Loucy (cell line): Measurements from ENCODE around the gene RUVBL2.

Source experiments
- H2AFZ ChIP-seq: fragments of 200-600 bp; sonication (generic); 2 replicates; pipeline ENCODE4 v1.6.0; 2016; ENCODE audit warnings: antibody characterized with exemption, mild to moderate bottlenecking, low read length, moderate library complexity
- H3F3A ChIP-seq: fragments of 200-600 bp; 2 replicates; pipeline ENCODE4 v1.6.0; 2016; ENCODE audit warnings: antibody characterized with exemption, low read depth, mild to moderate bottlenecking
- H3K27me3 ChIP-seq: fragments of 200-600 bp; sonication (generic); 2 replicates; pipeline ENCODE4 v1.6.1; 2014; ENCODE audit warnings: low read length, mild to moderate bottlenecking; ENCODE audit not compliant: insufficient read depth, poor library complexity, severe bottlenecking
- H3K36me3 ChIP-seq: fragments of 200-600 bp; sonication (generic); 2 replicates; pipeline ENCODE4 v1.6.1; 2016; ENCODE audit warnings: low read length; ENCODE audit not compliant: insufficient read depth
- H3K4me1 ChIP-seq: fragments of 200-600 bp; sonication (generic); 2 replicates; pipeline ENCODE4 v1.5.1; 2014; ENCODE audit warnings: low read length, mild to moderate bottlenecking; ENCODE audit not compliant: insufficient read depth, poor library complexity, severe bottlenecking
- H3K4me2 ChIP-seq: fragments of 200-600 bp; sonication (generic); 2 replicates; pipeline ENCODE4 v1.6.0; 2014; ENCODE audit warnings: antibody characterized with exemption, low read length, low read depth, mild to moderate bottlenecking; ENCODE audit not compliant: poor library complexity, severe bottlenecking
- H3K4me3 ChIP-seq: fragments of 200-600 bp; sonication (generic); 2 replicates; pipeline ENCODE4 v1.5.1; 2014; ENCODE audit warnings: low read length, mild to moderate bottlenecking, mixed read lengths; ENCODE audit not compliant: poor library complexity, severe bottlenecking
- H3K79me2 ChIP-seq: fragments of 200-600 bp; sonication (generic); 2 replicates; pipeline ENCODE4 v1.6.1; 2014; ENCODE audit warnings: low read length; ENCODE audit not compliant: insufficient read depth
- H3K9ac ChIP-seq: fragments of 200-600 bp; sonication (generic); 2 replicates; pipeline ENCODE4 v1.6.0; 2014; ENCODE audit warnings: mild to moderate bottlenecking, low read depth, low read length, moderate library complexity; ENCODE audit not compliant: poor library complexity, severe bottlenecking
- H3K9me2 ChIP-seq: fragments of 200-600 bp; sonication (generic); replicated peaks from 2 replicates; pipeline ENCODE4 v1.6.1; 2016; ENCODE audit warnings: low read depth, low read length, mixed read lengths
- H3K9me3 ChIP-seq: fragments of 200-600 bp; sonication (generic); 2 replicates; pipeline ENCODE4 v1.6.1; 2014; ENCODE audit warnings: mild to moderate bottlenecking, antibody characterized with exemption, low read length, low read depth; ENCODE audit not compliant: insufficient read depth
- H4K20me1 ChIP-seq: fragments of 200-600 bp; sonication (generic); 2 replicates; pipeline ENCODE4 v1.6.0; 2014; ENCODE audit warnings: antibody characterized with exemption, low read length, mild to moderate bottlenecking; ENCODE audit not compliant: insufficient read depth, poor library complexity, severe bottlenecking
- EZH2phosphoT487 ChIP-seq: fragments of 200-600 bp; IDR thresholded peaks from 2 replicates; pipeline ENCODE4 v1.6.1; 2018; ENCODE audit warnings: antibody characterized with exemption, mild to moderate bottlenecking, moderate library complexity, borderline replicate concordance
- TF ChIP-seq, protein P1 (sequence below): fragments of 200-600 bp; sonication (generic); conservative IDR thresholded peaks from 2 replicates; pipeline ENCODE4 v1.5.1; 2014; ENCODE audit warnings: mild to moderate bottlenecking, antibody characterized with exemption, low read length

Gene RUVBL2

GRCh38 chr19:48970923-48971395 is 22.7 kb upstream of the RUVBL2 start:
- H3K9ac ChIP-seq: no peak overlapping the region

DNA sequence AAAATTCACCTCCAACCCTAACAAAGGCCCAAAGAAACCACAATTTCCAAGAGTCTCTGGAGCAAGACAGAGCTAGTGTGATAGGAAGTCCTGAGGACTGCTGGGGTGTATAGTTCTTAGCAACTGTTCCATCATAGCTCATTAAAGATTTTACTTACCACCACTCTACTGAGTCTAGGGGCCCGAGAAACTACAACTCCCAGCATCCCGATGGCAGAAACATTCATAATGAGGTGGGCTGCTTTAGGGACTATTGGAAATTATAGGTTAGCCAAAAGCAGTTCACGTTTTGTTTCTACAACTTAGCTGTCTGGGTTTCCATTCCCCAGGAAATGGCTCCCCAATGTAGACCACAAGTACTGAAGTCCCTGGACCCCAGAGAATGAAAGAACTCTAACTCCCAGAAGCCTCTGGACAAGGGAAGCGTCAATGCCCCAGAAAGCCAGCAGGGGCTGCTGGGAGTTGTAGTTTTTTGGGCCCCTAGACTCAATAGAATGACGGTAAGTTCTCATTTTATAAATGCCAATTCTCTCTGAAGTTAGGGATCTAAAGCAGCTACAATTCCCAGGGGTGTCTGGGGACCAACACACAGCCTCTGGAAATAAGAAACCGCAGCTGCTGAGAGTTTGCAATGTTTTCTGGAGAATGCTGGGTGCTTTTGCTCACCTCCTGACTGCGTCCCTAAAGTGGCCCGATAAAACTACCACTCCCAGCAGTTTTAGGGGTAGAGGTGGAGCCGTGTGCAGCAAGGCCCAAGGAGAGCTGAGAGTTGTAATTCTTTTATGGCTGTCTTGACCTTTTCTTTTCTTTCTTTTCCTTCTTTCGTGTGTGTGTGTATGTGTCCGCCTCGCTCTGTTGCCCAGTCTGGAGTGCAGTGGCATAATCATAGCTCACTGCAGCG is 17.5 kb upstream of the RUVBL2 start:
- Histone ChIP-seq H3K9ac (no peak overlapping the region), H2AFZ (peak overlapping the region; percentile 15; the same call in 1 of the 2 replicates), H3K4me1 (no peaks in the 10 kb centered on the region), H3K79me2 (no peaks in the 10 kb centered on the region), H3K4me3 (no peak overlapping the region), H3K9me2 (no peaks in the 10 kb centered on the region), H3K27me3 (no peaks in the 10 kb centered on the region), H3F3A (no peaks in the 10 kb centered on the region), H4K20me1 (no peaks in the 10 kb centered on the region), H3K9me3 (no peaks in the 10 kb centered on the region), H3K36me3 (peaks cover 6% of the 10 kb centered on the region; the same call in 1 of the 2 replicates), H3K4me2 (no peak overlapping the region)
- no peak for TF ChIP-seq EZH2phosphoT487
- TF ChIP-seq, protein P1, sequence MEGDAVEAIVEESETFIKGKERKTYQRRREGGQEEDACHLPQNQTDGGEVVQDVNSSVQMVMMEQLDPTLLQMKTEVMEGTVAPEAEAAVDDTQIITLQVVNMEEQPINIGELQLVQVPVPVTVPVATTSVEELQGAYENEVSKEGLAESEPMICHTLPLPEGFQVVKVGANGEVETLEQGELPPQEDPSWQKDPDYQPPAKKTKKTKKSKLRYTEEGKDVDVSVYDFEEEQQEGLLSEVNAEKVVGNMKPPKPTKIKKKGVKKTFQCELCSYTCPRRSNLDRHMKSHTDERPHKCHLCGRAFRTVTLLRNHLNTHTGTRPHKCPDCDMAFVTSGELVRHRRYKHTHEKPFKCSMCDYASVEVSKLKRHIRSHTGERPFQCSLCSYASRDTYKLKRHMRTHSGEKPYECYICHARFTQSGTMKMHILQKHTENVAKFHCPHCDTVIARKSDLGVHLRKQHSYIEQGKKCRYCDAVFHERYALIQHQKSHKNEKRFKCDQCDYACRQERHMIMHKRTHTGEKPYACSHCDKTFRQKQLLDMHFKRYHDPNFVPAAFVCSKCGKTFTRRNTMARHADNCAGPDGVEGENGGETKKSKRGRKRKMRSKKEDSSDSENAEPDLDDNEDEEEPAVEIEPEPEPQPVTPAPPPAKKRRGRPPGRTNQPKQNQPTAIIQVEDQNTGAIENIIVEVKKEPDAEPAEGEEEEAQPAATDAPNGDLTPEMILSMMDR: no peak

More at GRCh38 chr19:48970923-48971395, 22.7 kb upstream of the RUVBL2 start:
- H3K4me3 ChIP-seq: no peak overlapping the region
- TF ChIP-seq, protein P1: peak; percentile 89
- TF ChIP-seq EZH2phosphoT487: no peak
- peaks cover 12% of the 10 kb centered on the region for H4K20me1 ChIP-seq
- no peaks in the 10 kb centered on the region for H3K9me3 ChIP-seq
- H3K27me3 ChIP-seq: no peaks in the 10 kb centered on the region
- peaks cover 12% of the 10 kb centered on the region for H3K79me2 ChIP-seq
- H2AFZ ChIP-seq: no peak overlapping the region
- H3K36me3 ChIP-seq: peaks cover 13% of the 10 kb centered on the region; the same call in 1 of the 2 replicates
- no peaks in the 10 kb centered on the region for H3K9me2 ChIP-seq
- peaks cover 8% of the 10 kb centered on the region for H3K4me1 ChIP-seq
- no peaks in the 10 kb centered on the region for H3F3A ChIP-seq
- no peak overlapping the region for H3K4me2 ChIP-seq

GRCh38 chr19:48977061-48977460 is 16.6 kb upstream of the RUVBL2 start:
- H3K4me3 ChIP-seq: no peak overlapping the region
- H3K9me3 ChIP-seq: no peaks in the 10 kb centered on the region
- no peaks in the 10 kb centered on the region for H3K79me2 ChIP-seq
- H4K20me1 ChIP-seq: no peaks in the 10 kb centered on the region
- no peak overlapping the region for H3K4me2 ChIP-seq
- no peaks in the 10 kb centered on the region for H3K27me3 ChIP-seq
- no peaks in the 10 kb centered on the region for H3K9me2 ChIP-seq
- H3F3A ChIP-seq: no peaks in the 10 kb centered on the region
- TF ChIP-seq, protein P1: no peak
- no peak for TF ChIP-seq EZH2phosphoT487
- no peaks in the 10 kb centered on the region for H3K4me1 ChIP-seq
- no peak overlapping the region for H3K9ac ChIP-seq
- no peak overlapping the region for H2AFZ ChIP-seq
- H3K36me3 ChIP-seq: peaks cover 6% of the 10 kb centered on the region; the same call in 1 of the 2 replicates
